Suppressor macrophage treated with lipopolysaccharide for 4 hours (primary cell): ENCODE data around the gene SEC16B.

Source experiments
- DNase-seq: peaks from one replicate; pipeline ENCODE4 v3.0.0-alpha.2; 2020

Gene SEC16B

GRCh38 chr1:177897998-177898654 is 71.7 kb downstream of the SEC16B start:
- DNase-seq: no peak

DNA sequence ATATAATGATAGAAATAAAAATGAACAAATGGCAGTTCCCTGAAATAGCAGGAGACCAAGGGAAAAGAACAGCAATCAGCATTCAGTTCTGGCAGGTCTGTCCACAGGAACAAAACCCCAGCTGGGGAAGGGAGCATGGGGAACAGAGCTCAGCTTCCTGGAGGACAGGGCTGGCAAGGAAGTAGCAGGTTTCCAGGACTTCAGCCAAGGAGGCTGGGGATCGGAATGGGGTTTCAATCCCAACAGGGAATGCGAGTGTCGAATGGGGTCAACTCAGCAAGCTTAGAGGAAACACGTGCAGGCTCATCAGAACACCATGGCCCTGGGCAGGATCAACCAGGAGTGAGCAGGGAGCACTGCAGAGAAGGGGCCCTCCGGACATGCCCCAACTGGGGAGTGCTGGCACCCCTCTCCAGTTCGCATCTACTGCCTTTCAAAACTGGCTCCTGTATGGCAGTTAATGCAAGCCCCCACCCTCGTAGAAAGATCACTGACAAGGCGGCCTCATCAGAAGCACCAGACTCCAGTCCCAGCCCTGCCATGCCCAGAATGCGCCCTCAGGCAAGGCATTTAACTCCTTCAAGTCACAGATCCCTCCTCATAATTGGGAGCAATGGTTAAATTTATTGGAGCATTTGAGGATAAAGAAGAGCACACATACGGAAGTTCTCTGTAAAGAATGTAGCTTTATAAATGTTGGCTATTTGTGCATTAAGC is 72.4 kb downstream of the SEC16B start:
- DNase-seq: no peak
